Gastrocnemius medialis (tissue), 4 donors: ENCODE results near the gene BRIP1.

Experiments used
- CTCF ChIP-seq, 5 experiments: fragments of 450-650 bp in 3 of 5; fragments of 200-600 bp in 2 of 5; sonication (generic) in 2 of 5; IDR thresholded peaks in 4 of 5; conservative IDR thresholded peaks in 1 of 5; 1 replicate in 4 of 5; 2 replicates in 1 of 5; pipeline ENCODE4 v1.5.1; 2016 to 2019; ENCODE audit warnings: antibody characterized with exemption in 5 of 5, mild to moderate bottlenecking in 3 of 5, moderate library complexity in 3 of 5
- POLR2A ChIP-seq, 2 donors: fragments of 450-650 bp; IDR thresholded peaks; one replicate each; pipeline ENCODE4 v1.6.1; 2017; ENCODE audit warnings: antibody characterized with exemption in 2 of 2, mild to moderate bottlenecking in 2 of 2, moderate library complexity in 2 of 2

GRCh38 chr17:61774724-61775123 is 88.6 kb downstream of the BRIP1 start:
- no peak for TF ChIP-seq CTCF (IDR thresholded peaks at IDR 0.05 in 4 of 5, conservative IDR thresholded peaks at IDR 0.05 in 1 of 5)
- TF ChIP-seq POLR2A (IDR thresholded peaks at IDR 0.05) = no peak
